Fibroblast of skin of right quadriceps (primary cell): Measurements from ENCODE around the gene TMEM150B.
"Not testable (repeated sequence)": the region's sequence is repeated elsewhere in the genome, so short reads cannot be mapped to it uniquely, and the experiment has no call there.

Experiments used
- DNase-seq: peaks from one replicate; pipeline ENCODE4 v3.0.0-alpha.2; 2013

TMEM150B gene

GRCh38 chr19:55336101-55336500 lies 11.0 kb upstream of the TMEM150B start:
- peak; percentile 25 for DNase-seq

DNA sequence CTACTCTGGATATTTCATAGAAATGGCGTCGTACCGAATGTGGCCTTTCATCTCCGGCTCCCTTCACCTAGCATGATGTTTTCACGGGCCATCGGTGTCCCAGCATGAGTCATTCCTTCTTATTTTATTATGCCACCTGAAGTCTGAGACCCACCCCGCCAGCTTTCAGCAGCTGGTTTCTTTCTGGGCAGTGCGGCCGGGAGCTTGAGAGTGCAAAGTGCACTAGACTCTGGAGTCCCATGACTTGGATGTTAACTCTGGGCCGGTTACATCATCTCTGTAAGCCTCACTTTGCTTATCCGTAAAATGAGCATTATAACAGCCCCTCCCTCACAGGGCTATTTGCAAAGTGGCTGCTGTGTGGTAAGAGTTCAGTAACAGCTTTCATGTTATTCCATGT lies 8.7 kb upstream of the TMEM150B start:
- DNase-seq = no peak

- DNase-seq = peak; percentile 26
Observed at GRCh38 chr19:55329791-55330190, 4.7 kb upstream of the TMEM150B start.

DNA sequence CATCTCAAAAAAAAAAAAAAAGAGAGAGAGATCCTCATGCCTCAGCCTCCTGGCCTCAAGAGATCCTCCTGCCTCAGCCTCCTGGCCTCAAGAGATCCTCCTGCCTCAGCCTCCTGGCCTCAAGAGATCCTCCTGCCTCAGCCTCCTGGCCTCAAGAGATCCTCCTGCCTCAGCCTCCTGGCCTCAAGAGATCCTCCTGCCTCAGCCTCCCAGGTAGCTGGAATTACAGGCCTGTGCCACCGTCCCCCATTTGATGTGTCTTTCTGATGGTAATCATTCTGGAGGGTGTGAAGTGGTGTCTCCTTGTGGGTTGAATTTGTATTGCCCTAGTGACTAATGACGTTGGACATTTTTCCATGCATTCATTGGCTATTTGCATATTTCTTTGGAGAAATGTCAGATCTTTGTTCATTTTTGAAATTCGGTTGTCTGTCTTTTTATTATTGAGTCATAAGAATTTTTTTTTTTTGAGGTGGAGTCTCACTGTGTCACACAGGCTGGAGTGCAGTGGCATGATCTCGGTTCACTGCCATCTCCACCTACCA lies 3.7 kb upstream of the TMEM150B start:
- not testable (repeated sequence) for DNase-seq

DNA sequence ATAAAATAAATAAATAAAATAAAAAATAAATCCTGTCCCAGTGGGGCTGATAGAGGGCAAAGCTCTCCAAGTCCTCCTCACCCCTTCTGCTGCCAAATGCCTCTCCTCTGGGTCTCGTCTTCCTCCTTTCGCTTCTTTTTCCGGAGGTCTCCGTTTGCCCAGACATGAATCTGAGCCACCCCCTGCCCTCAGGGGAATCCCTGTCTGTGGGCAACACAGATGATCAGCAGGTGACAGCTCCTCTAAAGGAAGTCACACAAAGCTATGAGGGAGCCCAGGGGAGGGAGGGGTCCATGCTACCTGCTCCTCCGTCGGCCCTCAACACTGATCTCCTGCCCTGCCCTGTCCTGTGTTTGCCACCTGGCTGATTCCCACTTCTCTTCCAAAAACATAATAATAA lies 479 bp downstream of the TMEM150B start:
- DNase-seq = no peak

DNA sequence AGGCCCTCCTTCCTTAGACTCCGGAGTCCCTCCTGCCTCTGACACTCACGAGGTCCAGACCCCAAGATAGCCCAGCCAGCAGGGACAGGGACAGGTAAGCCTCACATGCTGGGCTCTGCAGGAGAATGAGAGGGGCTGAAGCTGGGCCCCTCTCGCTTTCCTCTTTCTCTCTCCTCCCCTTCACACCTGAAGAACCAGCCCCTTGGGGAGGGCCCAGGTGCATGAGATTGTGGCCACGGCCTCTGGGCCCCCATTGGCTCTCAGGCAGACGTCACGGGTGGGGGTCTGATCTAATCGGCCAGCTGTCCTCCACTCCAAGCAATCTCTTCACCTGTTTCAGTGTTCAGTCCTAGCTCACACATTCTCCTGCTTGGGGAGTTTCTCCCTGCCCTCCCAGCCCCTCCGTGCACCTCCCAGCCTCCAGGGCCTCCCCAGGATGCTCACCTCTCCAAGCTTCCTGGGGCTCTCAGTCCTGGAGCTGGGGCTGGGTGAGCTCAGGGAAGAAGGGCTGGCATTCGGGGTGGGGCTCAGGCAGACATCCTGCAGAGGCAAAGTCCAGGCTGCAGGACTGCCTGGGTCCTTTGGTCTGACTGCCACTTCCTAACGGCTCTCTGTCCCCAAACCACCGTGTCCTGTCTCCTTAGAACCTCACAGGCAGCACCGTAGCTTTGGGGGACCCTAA lies 2.8 kb downstream of the TMEM150B start:
- no peak for DNase-seq

GRCh38 chr19:55321466-55322137 lies 3.5 kb downstream of the TMEM150B start:
- no peak for DNase-seq

DNA sequence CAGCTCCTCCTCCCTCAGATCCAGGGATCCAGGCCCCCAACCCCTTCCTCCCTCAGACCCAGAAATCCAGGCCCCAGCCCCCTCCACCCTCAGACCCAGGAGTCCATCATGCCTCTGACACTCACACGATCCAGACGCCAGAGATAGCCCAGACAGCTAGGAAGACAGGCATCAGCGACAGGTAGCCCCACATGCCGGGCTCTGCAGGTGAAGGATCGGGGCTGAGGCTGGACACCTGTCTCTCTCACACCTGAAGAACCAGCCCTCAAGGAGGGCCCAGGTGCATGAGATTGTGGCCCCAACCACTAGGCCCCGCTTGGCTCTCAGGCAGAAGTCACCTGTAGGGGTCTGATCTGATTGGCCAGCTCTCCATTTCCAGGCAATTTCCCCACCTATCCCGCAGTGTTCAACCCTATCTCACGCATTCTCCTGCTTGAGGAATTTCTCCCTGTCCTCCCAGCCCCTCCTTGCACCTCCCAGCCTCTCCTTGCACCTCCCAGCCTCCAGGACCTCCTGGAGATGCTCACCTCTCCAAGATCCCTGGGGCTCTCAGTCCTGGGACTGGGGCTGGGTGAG lies 4.2 kb downstream of the TMEM150B start:
- DNase-seq = no peak

DNA sequence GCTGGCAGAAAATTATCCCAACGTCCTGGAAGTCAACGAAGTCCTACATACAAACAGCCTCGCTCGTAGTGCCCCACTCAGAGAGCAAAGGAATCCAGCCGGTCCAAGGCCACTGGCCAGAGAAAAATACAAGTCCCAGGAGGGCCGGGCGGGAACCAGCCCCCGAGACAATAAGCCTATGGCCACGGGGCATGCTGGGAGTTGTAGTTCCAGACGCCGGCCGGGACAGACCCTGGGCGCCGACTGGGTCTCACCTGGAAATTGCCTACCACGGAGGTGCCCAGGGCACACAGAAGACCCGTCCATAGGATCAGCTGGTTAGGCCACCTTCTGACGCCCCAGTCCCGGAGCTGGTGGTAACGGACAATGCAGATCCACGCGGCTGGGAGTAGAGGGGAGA lies 5.4 kb downstream of the TMEM150B start:
- peak; percentile 26 for DNase-seq

DNA sequence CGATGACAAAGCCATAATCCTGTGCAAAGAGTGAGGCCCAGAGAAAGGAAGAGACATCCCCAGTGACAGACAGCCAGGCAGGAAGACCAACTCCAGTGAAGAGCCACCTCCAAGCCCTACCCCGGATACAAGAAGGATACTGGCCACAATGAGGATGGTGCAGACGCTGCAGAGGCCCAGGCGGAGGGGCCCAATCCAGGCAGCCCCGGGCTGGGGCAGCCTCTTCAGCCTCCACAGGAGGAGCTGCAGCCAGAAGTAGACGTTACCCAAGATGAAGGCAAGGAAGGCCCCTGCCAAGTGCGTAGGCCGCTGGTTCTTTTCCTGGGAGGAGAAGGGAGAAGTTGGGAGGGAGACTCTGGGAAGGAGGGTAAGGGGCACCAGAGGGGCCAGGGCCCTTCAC lies 8.5 kb downstream of the TMEM150B start:
- no peak for DNase-seq

DNA sequence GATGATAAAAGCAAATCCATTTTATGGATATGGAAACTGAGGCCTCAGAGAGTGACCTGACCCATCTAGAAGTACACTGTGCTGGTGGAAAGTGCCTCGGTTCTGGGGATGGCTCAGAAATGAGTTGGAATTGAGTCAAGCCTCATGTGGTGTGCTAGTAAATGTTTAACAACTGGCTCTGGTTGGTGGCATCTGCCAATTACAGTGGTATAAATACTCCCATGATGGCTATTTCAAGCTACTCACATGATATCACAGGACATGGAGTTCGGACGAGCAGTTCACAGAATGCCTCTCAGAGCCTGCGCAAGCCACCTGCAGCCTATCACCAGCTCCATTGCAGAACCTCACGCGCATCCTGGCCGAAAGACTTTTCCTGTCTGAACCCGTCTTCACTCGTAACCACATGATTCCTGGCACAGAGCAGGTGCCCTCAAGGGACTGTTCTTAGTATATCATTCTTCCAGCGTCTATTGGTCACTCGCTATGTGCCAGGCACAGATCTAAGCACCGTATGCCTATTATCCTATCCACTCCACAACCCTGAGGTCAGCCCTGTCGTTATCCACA lies 9.1 kb downstream of the TMEM150B start:
- no peak for DNase-seq

GRCh38 chr19:55314396-55314795 lies 10.7 kb downstream of the TMEM150B start:
- DNase-seq = no peak

DNA sequence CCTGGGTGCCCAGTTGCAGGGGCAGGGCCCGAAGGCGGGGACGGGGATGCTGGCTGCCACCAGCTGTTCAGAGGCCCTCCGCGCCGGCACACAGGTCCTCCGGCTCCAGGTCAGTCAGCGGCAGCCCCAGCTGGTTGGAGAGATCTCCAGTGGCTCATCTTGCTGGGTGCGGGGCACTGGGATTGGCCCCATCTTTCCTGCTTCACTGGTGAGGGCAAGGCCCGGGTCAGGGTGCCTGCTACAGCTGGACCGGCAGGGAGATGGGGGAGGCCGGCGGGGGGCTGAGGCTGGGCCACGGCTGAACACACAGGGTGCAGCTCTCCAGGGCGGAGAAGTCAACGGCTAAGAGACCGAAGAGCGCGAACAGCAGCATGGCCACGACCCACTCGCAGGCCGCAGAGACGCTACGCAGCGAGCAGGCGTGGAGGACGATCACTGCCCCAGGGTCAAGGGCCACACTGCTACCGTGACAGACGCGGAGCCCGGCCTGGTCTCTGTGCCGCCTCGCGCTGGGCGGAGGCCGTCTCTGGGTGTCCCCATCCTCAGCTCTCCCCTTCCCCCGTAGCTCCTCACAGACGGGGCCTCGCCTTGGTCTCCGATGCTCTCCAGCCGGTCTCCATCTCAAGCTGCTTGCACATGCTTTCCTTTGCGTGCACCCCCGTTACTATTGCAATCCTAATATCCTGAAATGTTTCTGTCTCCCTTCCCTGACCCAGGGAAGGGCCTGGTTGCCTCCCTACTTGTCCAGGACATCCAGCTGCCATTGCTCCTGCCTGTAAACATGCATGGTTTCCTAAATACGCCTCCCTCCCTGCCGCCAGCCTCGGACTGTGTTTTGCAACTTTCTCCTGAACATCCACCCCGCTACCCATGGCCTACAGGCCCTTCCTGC lies 12.3 kb downstream of the TMEM150B start:
- DNase-seq = no peak

GRCh38 chr19:55311797-55312196 lies 13.3 kb downstream of the TMEM150B start:
- DNase-seq = no peak

DNA sequence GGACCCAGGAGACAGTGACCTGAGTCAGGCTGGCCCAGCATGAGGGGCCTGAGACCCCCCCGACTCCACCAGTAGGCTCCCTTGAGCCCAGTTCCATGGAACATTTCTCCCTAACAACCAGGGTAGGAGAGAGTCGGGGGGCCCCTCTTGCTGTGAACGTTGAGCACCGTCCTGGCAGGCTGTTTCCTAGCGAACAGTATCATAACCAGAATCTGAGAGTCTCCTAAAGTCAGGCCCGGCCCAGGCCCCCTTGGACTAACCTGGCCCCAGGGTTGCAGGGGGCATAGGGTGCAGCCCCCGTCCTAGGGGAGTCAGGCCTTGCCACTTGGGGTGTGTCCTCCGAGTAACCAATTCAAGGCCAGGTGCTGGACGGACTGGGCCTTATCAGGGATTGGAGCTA lies 13.7 kb downstream of the TMEM150B start:
- no peak for DNase-seq

DNA sequence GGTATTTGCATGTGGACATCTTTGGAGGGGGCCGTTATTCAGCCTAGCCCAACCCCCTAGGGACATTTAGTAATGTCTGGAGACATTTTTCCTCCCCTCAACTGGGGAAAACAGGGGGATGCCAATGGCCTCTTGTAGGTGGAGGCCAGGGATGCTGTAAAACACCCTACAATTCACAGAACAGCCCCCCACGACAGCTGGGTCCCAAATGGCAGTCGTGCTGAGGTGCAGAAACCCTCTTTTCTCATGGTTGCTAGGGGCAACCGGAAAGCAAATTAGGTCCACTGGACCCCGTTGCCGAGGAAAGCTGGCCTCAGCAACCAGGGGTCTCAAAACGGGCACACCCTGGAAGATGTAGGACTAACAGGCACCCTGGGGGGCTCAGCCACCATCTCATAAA lies 14.6 kb downstream of the TMEM150B start:
- DNase-seq = no peak

- no peak for DNase-seq
Observed at GRCh38 chr19:55309448-55309847, 15.7 kb downstream of the TMEM150B start.

DNA sequence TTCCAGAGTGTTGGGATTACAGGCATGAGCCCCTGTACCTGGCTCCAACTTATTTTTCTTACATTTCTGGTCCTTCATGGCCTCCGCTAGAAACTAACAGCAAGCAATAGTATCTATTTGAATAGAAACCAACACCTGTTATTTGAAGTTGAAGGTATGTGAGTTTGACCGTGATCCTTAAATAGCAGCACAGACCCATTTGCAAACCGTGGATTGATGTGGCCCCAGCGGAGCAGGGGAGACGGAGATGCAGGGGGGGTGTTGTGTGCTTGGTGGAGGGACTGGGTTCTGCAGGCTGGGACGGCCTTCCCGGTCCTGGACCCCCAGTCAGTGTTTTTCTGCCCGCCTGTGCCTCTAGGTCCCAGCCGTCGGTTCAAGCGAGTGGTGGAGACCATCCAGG lies 16.9 kb downstream of the TMEM150B start:
- DNase-seq = no peak

GRCh38 chr19:55306712-55307111 lies 18.4 kb downstream of the TMEM150B start:
- DNase-seq = no peak

DNA sequence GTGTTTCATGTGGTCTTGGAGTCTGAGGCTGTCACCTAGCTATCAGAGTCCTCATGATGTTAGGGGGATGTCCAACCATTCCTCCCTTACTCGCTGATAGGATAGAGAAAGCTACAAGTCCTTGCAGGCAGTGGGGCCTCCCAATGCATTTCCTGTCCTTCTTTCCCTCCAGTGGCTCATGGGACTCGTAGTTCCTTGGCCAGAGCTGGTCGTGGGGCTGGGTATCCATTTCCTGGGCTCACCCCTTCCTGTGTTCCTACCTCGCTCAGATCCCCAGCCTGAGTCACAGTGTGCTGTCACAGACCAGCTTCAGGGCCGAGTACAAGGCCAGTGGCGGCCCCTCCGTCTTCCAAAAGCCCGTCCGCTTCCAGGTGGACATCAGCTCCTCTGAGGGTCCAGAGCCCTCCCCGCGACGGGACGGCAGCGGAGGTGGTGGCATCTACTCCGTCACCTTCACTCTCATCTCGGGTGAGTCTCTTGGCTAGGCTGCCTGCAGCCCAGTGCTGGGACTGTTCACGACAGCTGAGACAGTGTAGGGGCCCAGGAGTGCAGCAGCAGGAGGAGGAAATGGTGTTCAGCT lies 19.1 kb downstream of the TMEM150B start:
- DNase-seq = no peak

DNA sequence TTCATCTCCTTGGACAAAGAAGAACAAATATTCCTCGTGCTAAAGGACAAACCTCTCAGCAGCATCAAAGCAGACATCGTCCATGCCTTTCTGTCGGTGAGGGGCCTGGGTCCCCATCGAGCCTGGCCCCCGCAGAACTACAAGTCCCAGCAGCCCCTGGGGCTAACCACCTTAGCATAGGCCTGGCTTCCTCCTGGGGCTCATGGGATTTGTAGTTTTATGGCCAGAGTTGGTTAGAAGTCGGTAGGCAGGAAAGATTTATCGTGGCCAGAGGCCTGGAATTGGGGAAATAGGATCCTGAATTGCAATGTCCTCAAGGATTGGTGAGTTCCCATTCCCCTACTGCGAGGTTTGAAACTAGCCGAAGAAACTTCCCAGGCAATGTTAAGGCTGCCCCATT lies 19.6 kb downstream of the TMEM150B start:
- no peak for DNase-seq

GRCh38 chr19:55304980-55305379 lies 20.2 kb downstream of the TMEM150B start:
- no peak for DNase-seq
